Renal pelvis (tissue), 4 donors: ENCODE results near the gene NRIP1. TPM values are rescaled to one million over a fixed set of nuclear protein-coding genes. Genes with fewer than 3 reads are reported as not detected.
"Not testable (repeated sequence)": the region's sequence is repeated elsewhere in the genome, so short reads cannot be mapped to it uniquely, and the experiment has no call there.

Experiments used
- DNase-seq: peaks from one replicate; pipeline ENCODE4 v3.0.0-alpha.2; 2013
- polyA plus RNA-seq, 3 donors: library from polyadenylated mRNA; unstranded; fragments of 120-200 nt; gene quantifications; one replicate each; pipeline ENCODE4 v1.2.1, GENCODE V29; 2013; ENCODE audit not compliant: insufficient read length in 3 of 3

NRIP1 gene
- polyA plus RNA-seq, 3 donors: 55.6 to 62.3 (median 55.9) TPM

DNA sequence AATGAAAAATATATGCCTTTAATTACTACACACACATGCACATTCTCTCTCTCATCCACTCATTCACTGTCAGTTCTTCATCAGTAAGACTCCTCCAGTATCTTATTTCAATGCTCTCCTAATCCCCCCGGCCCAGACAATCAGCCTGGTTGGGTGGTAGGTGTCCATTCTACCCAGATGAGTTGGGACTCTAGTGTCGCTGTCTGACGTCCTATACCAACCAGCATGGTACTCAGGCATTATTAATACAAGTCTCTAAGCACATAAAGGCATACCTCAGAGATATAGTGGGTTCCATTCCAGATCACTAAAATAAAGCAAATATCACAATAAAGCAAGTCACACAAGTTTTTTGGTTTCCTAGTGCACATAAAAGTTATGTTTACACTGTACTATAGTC lies 19.8 kb downstream of the NRIP1 start:
- DNase-seq: no peak

DNA sequence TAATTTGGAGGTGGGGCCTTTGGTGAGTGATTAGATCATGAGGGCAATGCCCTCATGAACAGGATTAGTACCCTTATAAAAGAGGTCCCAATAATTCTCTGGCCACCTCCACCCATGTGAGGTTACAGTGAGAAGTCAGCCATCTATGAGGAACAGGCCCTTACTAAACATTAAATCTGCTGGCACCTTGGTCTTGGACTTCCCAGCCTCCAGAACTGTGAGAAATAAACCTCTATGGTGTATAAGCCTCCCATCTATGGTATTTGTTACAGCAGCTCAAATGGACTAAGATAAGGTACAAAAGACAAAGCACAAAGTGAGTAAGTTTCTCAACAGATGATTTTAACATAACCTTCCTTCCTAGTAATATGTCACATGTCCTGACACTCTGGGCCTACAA lies 22.3 kb downstream of the NRIP1 start:
- DNase-seq: no peak

DNA sequence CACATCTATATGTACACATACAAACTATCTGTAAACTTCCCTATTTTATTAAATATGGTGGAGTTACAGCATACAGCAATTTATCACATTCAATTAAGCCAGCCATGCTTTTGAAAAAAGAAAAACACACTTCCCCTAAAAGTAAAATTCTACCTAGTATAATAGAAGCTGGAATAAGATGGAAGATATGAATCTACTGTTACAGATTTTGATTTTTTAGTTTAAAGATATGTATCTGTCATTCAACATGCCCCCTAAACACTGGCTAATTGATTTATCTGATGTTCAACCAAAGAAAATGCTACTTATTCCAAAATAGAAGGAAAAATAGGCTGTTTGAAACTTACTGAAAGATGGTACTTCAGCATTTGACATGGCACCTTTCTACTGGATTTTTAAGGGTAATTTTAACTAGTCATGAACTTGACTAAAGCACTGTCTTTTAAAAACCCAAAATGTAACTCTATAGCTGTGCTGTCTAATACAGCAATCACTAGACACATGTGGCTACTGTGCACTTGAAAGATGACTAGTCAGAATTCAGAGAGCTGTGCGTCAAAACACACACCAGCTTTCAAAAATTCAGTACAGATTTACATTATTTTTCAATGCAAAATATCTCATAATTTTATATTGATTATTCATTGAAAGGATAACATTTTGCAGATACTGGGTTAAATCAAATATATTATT lies 25.0 kb downstream of the NRIP1 start:
- DNase-seq: no peak

DNA sequence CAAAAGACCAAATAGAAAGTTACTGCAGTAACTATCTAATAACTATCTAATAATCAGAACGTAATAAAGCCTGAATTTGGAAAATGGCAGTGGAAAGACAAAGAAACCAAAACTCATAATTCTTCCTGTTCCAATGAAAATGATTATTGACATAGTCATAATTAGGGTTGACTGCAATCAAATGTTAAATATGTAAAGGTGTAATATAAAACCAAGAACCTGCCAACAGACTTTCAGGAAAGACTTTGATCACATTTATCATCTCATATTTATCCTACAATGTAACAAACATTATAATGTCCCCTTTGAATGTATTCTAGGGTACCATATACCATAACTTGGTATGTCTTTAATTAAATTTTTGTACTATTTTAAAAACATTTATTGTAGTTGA lies 26.9 kb downstream of the NRIP1 start:
- no peak for DNase-seq

DNA sequence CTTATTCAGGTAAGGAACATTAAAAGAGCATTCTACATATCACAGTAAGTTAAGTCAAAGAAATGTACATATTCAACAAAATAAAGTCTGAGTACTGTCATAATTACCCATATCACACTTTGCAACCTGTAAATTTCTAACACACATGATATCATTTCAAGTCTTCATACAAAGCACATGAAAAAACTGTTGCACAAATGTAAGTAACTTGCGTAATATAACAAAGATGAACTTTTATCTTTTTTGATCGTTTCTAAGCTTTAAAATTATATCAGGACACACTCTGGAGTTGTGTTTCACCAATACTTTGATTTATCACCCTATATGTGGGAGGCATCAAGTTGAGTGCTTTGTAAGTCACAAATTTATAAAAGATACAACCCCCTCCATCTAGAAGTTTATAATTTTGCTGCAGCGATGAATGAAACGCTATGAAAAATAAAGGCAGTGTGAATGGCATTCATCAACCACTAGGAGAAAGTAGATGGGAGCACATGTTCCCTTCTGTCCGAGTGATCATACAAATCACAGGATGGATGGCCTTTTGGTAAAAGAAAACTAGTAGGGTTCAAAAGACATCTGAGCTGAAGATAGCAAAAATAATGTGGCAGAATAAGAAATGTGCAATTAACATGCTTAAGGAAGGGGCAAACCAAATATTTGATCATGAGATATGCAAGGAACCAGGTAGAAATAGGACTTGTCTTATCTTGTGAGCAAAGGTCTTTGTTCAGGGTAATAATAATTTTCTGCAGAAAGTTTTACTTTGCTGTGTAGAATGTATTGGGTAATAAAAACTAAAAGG lies 27.5 kb downstream of the NRIP1 start:
- DNase-seq: no peak

DNA sequence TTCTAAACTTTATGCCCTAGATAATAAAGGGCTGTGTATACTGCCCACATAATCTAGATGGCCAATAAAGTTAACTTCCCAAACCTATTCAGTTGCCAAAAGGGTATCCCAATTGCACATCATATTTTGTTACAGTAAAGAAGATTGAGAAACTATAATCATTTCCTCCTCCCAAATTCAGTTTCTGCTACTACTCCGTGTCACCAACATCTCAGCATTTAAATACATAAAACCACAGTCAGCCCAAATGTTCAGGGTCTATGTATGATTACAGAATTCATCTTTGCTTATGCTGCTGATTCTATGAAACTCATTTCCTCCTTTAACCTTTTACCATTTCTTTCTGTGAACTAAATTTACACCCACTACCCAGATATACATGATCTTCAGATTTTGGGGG lies 28.6 kb downstream of the NRIP1 start:
- DNase-seq: no peak

DNA sequence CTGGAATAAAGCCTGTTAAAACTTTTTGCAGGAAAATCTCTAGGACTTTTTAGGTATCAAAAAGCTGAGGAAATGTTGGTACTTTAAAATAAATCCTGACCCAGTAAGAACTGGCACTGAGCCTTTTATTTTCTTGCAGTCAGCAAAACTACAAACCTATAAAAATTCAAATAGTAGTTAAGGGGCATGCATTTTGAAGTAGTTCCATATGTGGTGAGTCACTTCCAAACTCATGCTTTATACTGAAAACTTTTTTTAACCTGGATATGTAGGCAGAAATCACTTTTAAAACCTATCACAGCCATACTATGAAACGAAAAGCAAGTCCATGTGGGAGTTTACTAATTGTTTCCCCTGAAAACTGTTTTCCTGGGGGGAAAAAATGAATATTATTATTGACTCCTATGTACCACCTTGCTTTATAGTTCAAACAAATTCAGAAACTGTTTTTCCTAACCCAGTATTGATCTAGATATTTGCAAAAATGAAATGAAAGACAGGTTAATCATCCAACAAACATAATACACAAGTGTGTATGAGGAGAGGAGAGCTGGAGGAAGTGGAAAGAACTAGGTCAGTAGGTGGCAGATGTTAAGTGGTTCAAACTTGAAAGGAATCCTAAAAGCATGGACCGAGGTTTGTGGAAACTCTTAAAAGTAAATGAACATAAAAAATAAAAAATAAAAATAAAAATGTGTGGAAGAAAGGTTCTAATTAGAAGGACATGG lies 30.5 kb downstream of the NRIP1 start:
- no peak for DNase-seq

DNA sequence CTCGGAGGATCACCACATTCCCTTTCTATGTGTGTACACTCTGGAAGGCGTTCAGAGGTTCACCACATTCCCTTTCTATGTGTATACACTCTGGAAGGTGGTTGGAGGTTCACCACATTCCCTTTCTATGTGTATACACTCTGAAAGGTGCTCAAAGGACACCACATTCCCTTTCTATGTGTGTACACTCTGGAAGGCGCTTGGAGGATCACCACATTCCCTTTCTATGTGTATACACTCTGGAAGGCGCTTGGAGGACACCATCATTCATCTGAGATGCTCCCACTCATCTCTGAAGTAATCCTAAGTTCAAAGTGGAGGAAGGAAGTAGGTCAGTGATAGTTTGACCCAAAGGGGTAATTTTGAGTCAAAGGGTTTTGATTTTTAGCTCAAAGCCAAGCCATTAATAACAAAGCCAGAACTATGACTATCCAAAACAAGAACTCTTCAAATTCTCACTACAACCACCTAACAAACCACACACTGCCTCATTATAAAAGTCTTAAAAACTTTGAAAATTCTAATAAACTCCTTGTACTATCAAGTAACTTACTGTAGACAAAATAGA lies 32.9 kb downstream of the NRIP1 start:
- no peak for DNase-seq

DNA sequence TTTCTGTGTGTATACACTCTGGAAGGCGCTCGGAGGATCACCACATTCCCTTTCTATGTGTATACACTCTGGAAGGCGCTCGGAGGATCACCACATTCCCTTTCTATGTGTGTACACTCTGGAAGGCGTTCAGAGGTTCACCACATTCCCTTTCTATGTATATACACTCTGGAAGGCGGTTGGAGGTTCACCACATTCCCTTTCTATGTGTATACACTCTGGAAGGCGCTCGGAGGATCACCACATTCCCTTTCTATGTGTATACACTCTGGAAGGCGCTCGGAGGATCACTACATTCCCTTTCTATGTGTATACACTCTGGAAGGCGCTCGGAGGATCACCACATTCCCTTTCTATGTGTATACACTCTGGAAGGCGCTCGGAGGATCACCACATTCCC lies 33.4 kb downstream of the NRIP1 start:
- DNase-seq: not testable (repeated sequence)

DNA sequence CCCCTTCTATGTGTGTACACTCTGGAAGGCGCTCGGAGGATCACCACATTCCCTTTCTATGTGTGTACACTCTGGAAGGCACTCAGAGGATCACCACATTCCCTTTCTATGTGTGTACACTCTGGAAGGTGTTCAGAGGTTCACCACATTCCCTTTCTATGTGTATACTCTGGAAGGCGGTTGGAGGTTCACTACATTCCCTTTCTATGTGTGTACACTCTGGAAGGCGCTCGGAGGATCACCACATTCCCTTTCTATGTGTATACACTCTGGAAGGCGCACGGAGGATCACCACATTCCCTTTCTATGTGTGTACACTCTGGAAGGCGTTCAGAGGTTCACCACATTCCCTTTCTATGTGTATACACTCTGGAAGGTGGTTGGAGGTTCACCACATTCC lies 33.9 kb downstream of the NRIP1 start:
- not testable (repeated sequence) for DNase-seq

DNA sequence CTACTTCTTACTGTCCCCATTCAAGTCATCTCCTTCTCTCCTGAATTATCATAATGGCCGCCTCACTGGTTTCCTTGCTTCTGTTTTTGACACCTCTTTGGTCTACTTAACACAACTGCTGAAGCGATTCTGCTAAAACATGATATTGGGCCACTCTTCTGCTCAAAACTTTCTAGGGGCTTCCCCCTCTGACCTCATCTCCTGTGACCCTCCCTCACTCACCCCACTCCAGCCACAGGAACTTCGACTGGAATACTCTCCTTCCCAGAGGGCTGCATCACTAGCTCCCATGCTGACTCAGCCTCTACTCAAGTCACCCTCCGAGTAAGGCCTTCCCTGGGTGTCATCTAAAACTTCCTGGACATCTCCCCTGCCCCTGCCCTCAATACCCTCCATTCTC lies 35.7 kb downstream of the NRIP1 start:
- no peak for DNase-seq

DNA sequence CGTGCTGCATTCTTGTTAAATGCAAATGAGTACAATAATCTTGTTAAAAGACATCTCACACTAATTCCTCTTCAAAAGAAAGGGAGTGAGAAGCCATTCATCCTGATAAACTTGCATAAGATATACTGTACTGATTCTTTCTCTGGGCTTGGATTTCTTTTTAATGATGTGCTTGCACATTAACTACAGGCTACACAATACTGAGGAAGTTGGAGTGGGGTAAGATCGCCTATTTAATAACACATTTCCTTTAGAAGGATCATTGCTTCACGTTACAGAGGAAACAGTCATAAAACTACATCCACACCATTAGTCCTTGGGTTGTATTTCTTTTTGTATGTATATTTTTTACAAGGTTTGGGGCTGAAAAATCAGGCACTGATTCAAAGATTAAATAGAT lies 36.6 kb downstream of the NRIP1 start:
- no peak for DNase-seq

DNA sequence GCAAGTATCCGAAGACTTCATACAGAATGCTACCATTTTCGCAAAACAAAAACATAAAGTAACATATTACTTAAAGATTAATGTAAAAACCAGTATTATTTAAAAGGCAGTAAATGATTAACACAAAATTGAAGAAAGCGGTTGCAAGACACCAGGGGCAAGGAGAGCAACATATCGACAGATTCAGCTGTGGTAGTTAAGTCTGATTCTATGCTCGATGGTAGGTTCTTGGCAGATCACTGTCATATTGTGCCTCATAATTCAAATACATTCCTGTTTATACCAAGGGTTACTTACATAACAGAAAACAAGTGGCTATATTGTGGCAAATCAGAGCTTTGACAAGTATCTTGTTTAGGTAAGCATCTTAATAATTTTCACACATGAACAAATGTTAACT lies 37.7 kb downstream of the NRIP1 start:
- no peak for DNase-seq

DNA sequence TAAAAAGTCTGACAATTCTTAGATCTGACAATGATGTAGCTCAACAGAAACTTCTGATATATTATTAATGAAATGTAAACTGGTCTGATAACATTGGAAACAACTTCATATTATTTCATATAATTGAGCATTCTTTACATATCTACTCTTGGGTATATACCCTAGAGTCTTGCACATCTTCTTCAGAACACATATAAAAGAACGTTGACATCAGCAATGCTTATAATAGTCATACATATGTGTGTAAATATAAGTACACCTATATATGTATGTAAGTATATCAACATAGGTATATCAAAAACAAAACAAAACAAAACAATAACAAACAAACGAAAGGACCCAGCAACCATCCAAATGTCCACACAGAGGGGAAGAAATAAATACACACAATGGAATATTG lies 38.4 kb downstream of the NRIP1 start:
- no peak for DNase-seq

DNA sequence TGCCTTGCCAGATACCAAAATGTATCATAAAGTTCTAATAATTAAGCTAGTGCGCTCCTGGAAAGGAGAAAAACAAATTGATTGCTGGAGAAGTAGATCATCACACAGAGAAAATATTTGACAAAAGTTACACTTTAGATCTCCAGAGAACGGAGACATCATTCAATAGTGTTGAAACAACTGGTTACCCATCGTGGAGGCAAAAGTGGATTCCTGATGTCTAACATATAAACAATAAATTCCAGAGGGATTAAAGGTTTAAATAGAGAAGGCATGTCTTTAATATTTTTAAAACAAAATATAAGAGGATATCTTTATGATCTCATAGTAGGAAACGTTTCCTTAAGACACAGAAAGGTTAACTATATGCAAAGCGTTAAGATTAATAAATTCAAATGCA lies 41.0 kb downstream of the NRIP1 start:
- no peak for DNase-seq

DNA sequence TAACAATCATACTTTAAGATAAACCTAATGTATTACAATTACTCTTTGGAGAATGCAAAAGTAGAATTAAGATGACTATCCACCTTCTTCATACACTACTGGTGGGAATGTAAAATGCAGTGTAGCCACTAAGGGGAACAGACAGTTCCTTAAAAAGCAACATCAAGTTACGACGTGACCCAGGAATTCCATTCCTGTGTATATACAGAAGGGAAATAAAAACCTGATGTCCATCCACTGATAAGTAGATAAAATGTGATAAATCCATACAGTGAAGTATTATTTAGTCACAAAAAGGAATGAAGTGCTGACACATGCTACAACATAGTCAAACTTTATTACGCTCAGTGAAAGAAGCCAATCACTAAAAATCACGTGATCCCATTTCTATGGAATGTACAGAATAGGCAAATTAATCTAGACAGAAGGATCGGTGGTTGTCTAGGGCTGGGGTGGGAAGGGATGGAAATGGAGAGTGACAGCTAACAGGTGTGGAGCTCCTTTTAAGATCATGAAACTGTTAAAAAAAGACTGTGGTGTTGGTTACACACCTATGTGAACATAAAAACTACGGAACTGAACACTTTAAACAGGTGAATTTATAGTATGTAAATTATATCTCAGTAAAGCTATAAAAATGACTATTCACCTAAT lies 42.1 kb downstream of the NRIP1 start:
- no peak for DNase-seq

DNA sequence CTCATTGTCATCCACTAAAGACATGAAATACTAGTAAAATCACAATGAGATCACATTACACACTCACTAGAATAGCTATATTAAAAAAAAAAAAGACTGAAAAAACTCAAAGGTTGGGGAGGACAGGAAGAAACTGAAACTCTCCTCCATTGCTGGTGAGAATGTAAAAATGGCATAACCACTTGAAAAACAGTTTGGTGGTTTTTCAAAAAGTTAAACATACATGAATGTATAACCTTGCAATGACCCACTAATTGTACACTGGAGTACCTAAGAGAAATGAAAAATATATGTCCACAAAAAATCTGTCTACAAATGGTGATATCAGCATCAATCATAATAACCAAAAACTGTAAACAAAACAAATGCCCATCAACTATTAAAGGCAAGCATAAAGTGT lies 44.0 kb downstream of the NRIP1 start:
- no peak for DNase-seq

DNA sequence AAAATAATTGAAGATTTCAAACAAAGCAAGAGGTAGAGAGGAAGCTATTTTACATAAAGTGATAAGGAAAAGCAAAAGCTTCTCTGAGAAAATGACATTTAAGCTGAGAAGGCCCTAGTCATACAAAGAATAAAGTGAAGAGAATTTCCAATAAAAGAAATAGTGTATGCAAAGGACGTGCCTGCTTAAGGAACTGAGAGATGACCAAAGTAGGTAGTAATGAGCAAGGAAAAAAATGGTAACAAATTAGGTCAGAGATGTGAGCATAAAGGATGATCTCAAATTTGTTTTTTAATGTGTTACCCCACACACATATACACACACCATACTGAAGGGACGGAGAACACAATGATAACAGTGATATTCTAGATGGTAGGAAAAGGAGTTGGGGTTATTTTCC lies 46.4 kb downstream of the NRIP1 start:
- DNase-seq: no peak

DNA sequence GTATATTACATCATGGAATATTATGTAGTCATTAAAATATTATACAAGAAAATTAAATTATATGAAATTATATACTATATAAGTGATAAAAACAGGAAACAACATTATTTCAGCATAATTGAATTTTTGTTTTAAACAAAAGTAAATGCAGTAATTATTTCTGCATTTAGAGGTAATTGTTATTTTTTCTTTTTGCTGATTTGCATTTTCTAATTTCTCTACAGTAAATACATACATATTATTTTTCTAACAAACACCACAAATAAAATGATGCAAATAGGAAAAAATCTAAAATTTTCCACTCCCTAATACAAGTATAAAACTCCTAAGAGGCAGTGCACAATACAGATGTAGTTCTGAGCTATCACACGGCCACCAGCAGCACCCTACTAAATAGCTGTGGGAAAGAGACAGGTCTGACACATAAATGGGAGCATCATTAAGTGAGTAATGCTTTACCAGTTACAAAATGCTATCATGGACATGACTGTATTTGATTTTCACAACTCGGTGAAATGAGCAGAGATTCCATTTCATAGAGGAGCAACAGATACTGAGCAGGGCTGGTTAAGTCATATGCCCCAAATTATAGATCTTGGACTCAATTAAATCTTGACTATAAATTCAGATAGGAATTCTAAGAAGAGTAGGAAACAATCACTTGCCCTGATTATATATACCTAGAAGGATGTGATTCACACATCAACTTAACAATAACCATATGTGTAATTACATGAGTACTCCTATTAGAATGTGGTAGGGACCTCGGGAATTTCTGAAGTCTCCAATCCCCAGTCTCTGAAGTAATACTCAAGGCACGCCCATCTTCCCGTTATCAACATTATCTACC lies 49.0 kb downstream of the NRIP1 start:
- no peak for DNase-seq

DNA sequence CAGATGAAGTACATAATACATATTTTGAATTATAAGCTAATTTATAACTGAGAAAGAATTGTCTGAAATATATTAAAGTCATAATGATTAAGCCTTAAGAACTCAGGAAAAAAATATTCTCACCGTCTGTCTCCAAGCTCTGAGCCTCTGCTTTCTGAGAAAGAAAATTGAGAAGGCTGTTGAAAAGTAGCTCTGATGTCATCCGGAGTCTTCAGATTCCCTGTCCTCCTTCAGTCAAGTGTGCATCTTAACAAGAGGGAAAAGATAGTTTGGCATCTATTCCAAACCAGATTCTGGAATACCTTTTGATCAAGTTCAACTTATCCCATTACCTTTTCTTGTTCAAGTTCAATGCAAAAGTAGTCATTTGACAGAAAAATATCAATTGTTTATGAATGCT lies 50.6 kb downstream of the NRIP1 start:
- no peak for DNase-seq

DNA sequence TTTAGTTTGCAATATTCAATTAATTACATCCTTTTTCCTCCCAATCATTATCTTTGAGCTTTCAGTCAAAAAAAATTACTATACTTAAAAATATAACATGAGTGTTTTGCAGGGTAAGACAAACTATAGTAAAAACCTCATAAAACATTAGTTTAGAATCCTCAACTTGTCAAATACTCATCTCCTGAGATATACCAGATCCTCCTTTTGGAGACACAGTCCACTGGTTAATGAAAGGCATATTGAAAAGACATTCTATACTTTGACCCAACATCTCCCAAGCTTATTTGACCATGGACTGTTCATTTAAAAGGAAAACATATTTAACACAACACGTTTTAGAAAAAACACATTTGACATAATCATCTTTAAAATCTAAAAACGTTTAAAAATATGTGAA lies 52.8 kb downstream of the NRIP1 start:
- DNase-seq: no peak
